Measurements from ENCODE around the gene ARHGEF3.

The ARHGEF3 gene

GRCh38 chr3:56682462-56683121 is 119.2 kb downstream of the ARHGEF3 start:
- peak; percentile 45 for DNase-seq (ENCODE audit: low read depth)

GRCh38 chr3:56681984-56682461 is 119.7 kb downstream of the ARHGEF3 start:
- no peak for DNase-seq (ENCODE audit: low read depth)

GRCh38 chr3:56680054-56680580 is 121.6 kb downstream of the ARHGEF3 start:
- no peak for DNase-seq (ENCODE audit: low read depth)
